Fibroblast of villous mesenchyme (primary cell): ENCODE measurements around the gene BCO1. TPM values are rescaled to one million over a fixed set of nuclear protein-coding genes. Genes with fewer than 3 reads are reported as not detected.
A peak's percentile ranks its signal among the peaks of the same experiment; 100 is the strongest.

Experiments used
- DNase-seq: peaks from one replicate; pipeline ENCODE4 v3.0.0-alpha.2; 2010; ENCODE audit warnings: low read depth
- H3K4me3 ChIP-seq: 2 replicates; pipeline ENCODE4 v1.5.1; 2011; ENCODE audit warnings: low read depth, mild to moderate bottlenecking, low read length
- total RNA-seq: library from RNA; depleted of rRNA; stranded (reverse); fragments of >200 nt; gene quantifications from 2 replicates; pipeline ENCODE4 v1.2.3, GENCODE V29; 2012
- TF ChIP-seq, protein P1 (sequence below): IDR thresholded peaks from 2 replicates; pipeline ENCODE4 v1.5.1; 2012; ENCODE audit warnings: low read depth, mild to moderate bottlenecking, low read length; ENCODE audit not compliant: insufficient read depth

Gene BCO1
- total RNA-seq, 1 donor = not detected

GRCh38 chr16:81204798-81205680 is 33.5 kb upstream of the BCO1 start:
- DNase-seq = peak; percentile 72
- no peak overlapping the region for H3K4me3 ChIP-seq
- TF ChIP-seq, protein P1, sequence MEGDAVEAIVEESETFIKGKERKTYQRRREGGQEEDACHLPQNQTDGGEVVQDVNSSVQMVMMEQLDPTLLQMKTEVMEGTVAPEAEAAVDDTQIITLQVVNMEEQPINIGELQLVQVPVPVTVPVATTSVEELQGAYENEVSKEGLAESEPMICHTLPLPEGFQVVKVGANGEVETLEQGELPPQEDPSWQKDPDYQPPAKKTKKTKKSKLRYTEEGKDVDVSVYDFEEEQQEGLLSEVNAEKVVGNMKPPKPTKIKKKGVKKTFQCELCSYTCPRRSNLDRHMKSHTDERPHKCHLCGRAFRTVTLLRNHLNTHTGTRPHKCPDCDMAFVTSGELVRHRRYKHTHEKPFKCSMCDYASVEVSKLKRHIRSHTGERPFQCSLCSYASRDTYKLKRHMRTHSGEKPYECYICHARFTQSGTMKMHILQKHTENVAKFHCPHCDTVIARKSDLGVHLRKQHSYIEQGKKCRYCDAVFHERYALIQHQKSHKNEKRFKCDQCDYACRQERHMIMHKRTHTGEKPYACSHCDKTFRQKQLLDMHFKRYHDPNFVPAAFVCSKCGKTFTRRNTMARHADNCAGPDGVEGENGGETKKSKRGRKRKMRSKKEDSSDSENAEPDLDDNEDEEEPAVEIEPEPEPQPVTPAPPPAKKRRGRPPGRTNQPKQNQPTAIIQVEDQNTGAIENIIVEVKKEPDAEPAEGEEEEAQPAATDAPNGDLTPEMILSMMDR = peak; percentile 76

DNA sequence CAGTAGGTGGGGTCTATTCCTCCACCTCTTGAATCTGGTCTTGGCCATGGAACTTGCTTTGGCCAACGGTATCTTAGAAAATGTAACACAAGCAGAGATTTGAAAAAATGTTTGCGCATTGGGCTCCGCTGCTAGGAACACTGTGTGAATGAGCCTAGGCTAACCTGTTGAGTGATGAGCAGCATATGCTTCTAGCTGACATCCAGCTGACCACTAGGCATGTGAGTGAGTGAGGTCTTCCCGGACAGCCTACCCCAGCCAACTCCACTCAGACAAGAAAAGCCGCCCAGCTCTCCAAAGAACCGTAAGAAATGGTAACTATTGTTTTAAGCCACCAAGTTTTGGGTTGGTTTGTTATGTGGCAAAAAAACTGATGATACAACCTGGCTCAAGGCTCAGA is 31.4 kb upstream of the BCO1 start:
- no peak overlapping the region for H3K4me3 ChIP-seq
- DNase-seq = no peak
- TF ChIP-seq, protein P1 = no peak

GRCh38 chr16:81210807-81211206 is 27.7 kb upstream of the BCO1 start:
- no peak for DNase-seq
- H3K4me3 ChIP-seq = no peak overlapping the region
- TF ChIP-seq, protein P1 = no peak

- TF ChIP-seq, protein P1 = no peak
- DNase-seq = no peak
- H3K4me3 ChIP-seq = no peak overlapping the region
Observed at GRCh38 chr16:81212830-81213465, 25.5 kb upstream of the BCO1 start.

GRCh38 chr16:81214745-81215166 is 23.7 kb upstream of the BCO1 start:
- TF ChIP-seq, protein P1 = peak; percentile 60
- H3K4me3 ChIP-seq = no peak overlapping the region
- DNase-seq = peak; percentile 22

DNA sequence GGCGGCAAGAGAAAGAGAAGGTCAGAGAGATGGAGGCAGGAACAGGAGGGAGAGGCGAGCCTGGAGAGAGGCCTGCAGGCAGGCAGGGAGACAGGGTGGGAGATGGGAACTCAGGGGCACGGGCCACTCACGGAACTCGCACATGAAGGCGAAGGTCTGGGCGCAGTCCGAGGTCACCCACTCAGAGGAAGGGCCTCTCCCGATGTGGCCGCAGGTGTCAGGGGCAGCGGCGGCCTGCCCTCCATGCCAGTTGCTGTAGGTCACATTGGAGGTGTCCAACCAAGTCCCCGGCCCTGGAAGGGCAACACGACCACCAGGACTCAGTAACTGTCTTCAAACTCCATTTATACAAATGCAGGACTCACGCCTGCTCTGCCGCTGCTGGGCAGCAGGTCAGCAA is 22.4 kb upstream of the BCO1 start:
- TF ChIP-seq, protein P1 = no peak
- no peak overlapping the region for H3K4me3 ChIP-seq
- DNase-seq = no peak
